Left renal pelvis (tissue), 4 donors: Measurements from ENCODE around the gene FCHO2. TPM values are rescaled to one million over a fixed set of nuclear protein-coding genes. Genes with fewer than 3 reads are reported as not detected.
"Not testable (repeated sequence)": the region's sequence is repeated elsewhere in the genome, so short reads cannot be mapped to it uniquely, and the experiment has no call there.

Source experiments
- DNase-seq, 4 donors: peaks; one replicate each; pipeline ENCODE4 v3.0.0-alpha.2; 2013; ENCODE audit warnings: low read depth in 4 of 4, low spot score in 3 of 4
- polyA plus RNA-seq, 4 donors: library from polyadenylated mRNA; unstranded; fragments of 120-200 nt; gene quantifications; one replicate each; pipeline ENCODE4 v1.2.1, GENCODE V29; 2013; ENCODE audit not compliant: insufficient read length in 4 of 4

Gene FCHO2, protein sequence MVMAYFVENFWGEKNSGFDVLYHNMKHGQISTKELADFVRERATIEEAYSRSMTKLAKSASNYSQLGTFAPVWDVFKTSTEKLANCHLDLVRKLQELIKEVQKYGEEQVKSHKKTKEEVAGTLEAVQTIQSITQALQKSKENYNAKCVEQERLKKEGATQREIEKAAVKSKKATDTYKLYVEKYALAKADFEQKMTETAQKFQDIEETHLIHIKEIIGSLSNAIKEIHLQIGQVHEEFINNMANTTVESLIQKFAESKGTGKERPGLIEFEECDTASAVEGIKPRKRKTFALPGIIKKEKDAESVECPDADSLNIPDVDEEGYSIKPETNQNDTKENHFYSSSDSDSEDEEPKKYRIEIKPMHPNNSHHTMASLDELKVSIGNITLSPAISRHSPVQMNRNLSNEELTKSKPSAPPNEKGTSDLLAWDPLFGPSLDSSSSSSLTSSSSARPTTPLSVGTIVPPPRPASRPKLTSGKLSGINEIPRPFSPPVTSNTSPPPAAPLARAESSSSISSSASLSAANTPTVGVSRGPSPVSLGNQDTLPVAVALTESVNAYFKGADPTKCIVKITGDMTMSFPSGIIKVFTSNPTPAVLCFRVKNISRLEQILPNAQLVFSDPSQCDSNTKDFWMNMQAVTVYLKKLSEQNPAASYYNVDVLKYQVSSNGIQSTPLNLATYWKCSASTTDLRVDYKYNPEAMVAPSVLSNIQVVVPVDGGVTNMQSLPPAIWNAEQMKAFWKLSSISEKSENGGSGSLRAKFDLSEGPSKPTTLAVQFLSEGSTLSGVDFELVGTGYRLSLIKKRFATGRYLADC
- 10 to 100 TPM; 27.6 to 37.3 (median 29.9) TPM for polyA plus RNA-seq

DNA sequence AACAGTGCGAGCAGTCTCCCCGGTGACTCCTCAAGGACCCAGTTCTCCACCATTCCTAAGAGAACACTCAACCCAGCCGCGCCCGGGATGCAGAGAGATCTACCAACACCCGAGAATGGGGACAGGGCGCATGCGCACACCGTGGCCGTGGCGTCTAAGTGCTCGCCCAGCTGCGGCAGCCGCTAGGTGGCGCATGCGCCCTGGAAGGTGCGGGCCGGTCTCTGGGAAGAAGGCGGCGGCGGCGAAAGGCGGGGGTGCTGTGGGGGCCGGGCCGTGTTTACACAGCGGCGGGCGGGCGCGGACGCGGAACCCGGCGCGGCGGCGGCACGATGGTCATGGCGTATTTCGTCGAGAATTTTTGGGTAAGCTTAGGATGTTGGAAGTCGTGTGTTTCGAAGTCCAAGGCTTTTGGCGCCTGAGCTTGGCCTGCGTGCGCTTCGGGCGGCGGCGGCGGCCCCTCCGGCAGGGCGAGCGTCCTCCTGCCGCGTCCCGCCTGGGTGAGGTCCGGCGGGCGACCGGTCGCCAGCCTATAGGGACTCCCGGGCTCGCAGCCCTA is at the start of gene FCHO2:
FCHO2 (plus strand) TSS at position 274 of the 556 bp plus-strand sequence; CDS start at position 330, 56 bp downstream.
- peak; percentile 92 to 94 (median 94) for DNase-seq

DNA sequence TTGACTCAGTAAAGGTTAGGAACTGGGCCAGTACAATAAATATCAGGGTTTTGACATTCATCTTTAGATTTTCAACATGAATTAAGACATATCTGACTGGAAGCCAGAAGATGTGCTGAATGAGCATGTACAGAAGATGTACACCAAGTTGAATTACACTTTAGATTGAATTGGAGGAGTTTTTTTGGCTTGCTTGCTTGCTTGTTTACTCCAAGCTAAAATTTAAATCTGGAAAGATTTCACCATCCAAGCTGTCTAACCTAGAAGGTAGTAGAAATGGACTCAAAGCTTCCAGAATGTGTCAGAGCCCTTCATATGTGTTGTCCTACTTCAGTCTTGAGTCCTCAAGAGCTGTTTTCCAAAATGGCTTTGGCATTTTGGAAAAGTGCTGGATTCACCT is 49.0 kb upstream of the FCHO2 start:
- DNase-seq, result no peak

DNA sequence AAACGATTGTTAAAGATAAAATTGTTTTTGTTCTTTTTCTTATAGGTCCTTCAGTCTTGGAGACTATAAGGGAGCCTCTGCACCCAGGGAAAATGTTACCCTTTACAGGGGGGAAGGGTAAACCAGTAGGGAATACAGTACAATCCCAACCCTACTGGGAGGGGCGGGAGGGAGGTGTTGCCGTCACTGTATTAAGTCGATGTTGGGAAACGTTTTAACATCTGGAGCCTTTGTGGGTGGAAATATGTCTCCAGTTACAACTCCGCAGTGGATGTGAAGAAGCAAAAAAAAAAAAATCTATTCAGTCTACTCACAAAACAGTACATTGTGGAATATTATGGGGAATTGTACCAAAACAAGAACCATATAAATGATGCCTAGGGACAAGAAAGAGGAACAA is 47.2 kb upstream of the FCHO2 start:
- DNase-seq, result no peak

DNA sequence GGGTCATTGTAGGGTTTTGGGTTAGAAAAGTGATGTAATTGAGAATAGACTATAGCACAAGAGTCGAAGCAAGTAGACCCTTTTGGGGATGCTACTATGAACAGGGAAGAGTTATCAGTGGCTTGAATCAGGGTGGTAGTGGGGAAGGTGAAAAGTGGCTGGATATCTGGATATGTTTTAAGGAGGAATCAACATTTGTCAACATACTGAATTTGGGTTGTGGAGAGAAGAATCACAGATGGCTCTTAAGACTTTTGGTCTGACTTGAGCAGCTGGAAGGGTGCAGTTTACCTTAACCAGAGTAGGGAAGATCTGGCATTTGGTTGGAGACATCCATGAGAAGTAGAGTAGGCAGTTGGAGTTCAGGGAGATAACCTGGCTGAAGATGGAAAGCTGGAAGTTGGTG is 38.5 kb upstream of the FCHO2 start:
- DNase-seq, result no peak

DNA sequence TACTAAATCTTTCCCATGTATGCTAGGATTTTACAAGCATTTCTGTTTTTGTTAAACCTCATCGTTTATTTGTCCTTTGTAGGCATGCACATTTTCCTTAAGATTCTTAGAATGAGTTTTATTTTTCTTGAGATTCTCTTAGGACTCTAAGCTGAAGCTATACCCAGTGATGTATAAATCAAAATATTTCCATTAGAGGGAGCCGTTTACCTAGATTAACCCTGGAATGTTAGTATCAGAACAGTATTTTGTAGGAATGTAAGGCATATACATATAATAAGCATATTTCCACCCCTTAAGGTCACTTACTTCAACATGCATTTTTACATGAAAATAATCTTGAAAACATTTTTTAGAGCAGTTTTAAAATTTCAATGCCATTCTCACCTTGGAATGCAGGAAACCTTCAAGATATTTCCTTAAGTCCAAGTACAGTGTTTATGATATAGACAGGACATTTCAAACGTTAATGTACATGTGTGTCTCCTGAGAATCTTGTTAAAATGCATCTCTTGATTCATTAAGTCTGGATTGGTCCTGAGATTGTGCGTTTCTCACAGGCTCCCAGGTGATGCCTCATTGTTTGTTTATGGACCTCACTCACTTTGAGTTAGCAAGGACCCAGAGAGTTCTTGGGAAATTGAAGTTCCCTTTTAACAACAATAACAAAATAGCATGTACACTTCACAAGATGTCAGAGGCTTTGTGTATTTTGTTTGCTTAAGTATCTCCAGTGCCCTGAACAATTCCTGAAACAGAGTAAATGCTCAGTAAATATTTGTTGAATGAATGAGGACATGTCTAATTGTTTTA is 34.9 kb upstream of the FCHO2 start:
- no peak for DNase-seq

DNA sequence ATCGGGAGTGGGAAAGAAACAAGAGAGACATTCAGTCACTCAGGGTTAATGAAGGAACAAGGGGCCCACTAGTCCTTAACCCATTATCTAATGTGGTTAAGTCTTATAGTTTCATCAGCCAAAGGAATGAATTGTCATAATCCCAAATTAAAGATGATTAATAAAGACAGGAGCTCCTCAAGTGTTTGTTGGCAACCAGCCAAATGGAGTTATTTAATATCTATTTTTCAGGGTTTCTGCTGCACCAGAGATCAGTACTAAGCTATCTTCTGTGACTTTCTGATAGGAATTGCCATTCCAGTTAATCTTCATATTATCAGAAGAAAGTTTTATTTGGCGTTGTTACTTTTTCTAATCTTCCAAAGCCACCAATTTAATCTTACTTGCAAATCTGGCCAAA is 34.0 kb upstream of the FCHO2 start:
- DNase-seq, result no peak

DNA sequence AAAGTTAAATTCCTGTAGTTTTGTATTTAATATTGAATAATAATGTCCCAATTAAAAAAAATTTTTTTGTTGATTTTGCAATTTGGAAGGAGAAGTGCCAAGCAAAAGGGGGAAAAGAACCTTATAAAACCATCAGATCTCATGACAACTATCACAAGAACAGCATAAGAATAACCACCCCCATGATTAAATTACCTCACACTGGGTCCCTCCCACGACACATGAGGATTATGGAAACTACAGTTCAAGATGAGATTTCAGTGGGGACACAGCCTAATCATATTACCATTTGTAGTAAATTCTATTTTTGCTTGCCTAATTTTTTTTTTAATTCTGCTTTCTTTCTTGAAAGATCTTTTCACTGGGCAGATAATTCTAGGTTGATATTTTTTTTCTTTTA is 33.4 kb upstream of the FCHO2 start:
- no peak for DNase-seq

DNA sequence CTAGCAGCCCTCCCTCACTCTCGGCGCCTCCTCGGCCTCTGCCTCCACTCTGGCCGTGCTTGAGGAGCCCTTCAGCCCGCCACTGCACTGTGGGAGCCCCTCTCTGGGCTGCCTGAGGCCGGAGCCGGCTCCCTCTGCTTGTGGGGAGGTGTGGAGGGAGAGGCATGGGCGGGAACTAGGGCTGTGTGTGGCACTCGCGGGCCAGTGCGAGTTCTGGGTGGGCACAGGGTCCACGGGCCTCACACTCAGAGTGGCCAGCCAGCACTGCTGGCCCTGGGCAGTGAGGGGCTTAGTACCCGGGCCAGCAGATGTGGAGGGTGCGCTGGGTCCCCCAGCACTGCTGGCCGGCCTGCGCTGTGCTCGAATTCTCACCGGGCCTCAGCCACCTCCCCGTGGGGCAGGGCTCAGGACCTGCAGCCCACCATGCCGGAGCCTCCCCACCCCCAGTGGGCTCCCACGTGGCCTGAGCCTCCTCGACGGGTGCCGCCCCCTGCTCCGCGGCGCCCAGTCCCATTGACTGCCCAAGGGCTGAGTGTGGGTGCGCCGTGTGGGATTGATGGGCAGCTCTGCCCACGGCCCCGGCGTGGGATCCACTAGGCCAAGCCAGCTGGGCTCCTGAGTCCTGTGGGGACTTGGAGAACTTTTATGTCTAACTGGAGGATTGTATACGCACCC is 30.4 kb upstream of the FCHO2 start:
- no peak for DNase-seq

DNA sequence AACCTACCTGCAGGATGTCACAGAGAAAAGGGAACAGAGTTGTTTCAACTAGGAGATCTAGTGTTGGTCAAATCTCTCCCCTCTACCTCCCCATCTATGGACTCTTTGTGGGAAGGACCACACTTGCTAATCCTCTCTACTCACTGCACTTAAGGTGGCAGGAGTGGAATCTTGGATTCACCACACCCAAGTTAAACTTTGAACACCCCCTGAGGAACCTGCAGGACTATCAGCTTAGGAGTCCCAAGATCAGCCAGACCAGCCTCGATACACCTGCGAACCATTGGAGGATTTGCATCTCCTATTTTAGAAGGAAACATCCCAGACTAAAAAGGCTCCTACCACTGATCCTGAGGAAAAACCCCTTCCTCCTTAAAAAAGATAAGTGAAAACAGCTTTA is 23.2 kb upstream of the FCHO2 start:
- DNase-seq, result not testable (repeated sequence)

DNA sequence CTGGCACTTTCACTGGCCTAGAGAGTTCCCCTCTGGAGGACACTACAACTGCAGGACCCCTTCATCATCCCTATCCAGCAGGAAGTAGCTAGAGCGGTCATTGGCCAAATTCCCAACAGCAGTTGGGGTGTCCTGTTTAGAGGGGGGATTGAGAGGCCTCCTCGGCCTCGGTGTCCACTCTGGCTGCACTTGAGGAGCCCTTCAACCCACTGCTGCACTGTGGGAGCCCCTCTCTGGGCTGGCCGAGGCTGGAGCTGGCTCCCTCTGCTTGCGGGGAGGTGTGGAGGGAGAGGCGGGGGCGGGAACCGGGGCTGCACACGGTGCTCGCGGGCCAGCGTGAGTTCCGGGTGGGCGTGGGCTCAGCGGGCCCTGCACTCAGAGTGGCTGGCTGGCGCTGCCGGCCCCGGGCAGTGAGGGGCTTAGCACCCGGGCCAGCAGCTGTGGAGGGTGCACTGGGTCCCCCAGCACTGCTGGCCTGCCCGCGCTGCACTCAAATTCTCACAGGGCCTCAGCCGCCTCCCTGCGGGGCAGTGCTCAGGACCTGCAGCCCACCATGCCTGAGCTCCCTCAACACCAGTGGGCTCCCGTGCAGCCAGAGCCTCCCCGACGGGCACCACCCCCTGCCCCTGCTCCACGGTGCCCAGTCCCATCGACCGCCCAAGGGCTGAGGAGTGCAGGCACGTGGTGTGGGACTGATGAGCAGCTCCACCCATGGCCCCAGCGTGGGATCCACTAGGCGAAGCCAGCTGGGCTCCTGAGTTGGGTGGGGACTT is 20.7 kb upstream of the FCHO2 start:
- not testable (repeated sequence) for DNase-seq

DNA sequence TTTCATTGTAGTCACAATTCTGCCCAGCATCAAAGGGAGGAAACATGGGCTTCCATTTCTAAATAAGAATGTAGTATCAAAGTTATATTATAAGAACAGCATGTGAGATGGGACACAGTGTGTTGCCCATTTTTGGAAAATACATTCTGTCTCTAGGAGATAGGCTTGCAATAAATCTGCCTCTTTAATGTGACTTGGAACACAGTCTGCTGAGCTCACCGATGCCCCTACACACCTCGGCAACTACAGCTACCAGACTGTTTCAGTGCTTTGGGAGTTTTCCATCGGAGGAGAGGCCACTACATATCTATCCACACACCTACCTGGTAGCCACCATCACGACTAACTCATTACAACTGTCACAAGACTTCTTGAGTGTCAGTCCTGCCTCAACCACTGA is 18.9 kb upstream of the FCHO2 start:
- no peak for DNase-seq

DNA sequence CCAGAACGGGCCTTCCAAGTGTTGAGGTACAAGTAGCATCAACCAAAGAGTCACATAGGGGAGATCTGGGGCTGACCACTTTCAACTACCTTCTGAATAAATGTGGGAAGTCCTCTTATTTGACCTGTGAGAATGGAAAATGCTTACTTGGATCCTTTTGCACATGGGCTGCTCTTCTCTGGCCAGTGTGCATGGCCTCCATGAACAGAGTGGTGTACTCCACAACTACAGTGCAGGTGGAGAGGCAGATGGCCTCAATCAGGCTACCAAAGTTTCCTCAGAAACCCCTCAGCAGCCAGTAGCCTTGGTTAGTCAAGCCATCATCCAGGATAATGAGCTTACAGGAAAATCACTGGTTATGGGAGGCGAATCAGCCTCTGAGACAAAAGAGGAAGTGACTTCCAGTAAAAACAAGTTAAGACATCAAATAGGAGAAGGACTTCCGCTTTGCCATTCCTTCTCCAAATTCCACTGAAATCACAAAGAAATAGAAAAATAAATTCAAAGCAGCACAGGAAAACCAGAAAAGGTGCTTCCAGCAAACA is 18.3 kb upstream of the FCHO2 start:
- no peak for DNase-seq

DNA sequence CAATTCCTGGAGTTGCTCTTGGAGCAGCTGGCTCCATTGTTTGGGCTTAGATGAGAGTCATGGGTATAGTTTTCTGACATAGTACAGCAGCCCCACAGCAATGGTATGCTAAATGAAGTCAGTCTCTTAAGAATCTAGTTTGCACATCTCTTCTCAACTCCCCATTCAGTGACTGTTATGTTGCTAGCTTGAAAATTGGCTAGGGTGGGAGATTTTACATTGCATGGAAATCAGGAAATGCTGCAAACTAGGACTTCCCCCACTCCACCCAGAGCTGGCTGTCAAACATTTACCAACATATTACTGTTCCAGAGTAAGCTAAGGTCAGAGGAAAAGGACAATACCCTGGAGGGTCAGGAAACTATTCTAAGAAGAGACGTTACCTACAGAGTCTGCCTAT is 17.6 kb upstream of the FCHO2 start:
- no peak for DNase-seq

DNA sequence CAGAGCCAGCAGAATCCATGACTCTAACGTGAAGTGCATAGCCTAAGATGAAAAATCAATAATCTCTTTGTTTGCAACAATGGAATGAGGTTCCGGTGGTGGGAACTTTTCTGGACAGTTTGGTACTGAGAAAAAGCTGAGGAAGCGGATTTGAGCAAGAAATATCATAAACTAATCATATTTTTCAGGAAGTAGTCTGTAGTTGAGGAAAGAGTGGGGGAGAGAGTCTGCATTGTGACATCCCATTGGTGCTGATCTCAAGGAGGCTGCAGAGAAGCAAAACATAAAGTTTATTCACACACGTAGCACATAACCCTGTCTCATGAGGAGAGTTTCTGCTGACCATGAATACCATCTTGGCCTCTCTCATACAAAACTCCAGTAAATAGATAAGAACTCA is 15.8 kb upstream of the FCHO2 start:
- no peak for DNase-seq

DNA sequence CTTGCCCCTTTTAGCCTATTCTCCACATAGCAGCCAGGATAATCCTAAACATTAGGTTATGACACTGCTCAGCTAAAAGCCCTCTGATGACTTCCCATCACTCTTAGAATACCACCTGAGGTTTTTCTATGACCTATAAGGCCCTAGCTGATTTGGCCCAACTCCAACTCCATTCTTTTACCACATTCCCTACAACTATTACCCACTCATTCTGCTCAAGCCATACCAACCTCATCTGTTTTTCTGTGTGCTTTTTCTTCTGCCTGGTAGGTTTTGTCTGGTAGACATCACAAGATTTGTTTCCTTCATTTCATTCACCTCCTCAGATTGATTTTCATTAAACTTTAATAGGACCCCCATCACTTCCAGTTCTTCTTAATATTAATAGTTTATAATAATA is 12.5 kb upstream of the FCHO2 start:
- DNase-seq, result no peak

DNA sequence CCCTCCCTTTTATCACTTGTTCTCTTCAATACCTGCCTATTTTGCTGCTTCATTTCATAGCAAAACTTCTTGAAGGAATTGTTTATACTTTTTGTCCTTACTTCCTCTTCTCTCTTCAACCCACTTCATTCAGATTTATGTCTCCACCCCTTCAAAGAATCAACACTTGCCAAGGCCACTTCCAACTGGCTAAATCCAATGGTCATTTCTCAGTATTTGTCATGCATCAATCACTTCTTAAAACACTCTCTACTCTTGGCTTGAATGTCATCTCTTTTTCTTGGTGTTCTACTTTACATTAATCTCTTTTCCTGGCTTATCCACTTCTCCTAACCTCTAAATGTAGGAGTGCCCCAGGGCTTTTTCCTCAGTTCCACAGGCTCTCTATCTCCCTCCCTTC is 8.3 kb upstream of the FCHO2 start:
- no peak for DNase-seq

DNA sequence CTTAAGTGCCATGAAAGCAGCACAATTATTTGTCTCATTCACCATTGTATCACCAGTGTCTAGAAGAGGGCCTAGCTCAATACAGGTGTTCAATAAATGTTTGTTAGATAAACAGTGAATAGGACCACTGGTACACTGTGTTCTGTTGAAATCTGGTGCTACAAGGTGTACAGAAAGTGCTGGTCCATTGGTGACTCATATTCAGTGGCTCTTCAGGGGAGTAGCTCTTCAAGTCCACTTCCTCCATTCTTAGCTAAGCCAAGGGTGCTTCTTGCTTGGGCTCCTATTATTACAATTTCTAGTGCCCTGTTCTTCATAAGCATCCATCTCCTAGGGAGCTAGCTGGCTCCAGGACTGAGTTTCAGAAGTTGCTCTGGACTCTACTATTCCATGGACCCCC is 6.4 kb upstream of the FCHO2 start:
- DNase-seq, result no peak

DNA sequence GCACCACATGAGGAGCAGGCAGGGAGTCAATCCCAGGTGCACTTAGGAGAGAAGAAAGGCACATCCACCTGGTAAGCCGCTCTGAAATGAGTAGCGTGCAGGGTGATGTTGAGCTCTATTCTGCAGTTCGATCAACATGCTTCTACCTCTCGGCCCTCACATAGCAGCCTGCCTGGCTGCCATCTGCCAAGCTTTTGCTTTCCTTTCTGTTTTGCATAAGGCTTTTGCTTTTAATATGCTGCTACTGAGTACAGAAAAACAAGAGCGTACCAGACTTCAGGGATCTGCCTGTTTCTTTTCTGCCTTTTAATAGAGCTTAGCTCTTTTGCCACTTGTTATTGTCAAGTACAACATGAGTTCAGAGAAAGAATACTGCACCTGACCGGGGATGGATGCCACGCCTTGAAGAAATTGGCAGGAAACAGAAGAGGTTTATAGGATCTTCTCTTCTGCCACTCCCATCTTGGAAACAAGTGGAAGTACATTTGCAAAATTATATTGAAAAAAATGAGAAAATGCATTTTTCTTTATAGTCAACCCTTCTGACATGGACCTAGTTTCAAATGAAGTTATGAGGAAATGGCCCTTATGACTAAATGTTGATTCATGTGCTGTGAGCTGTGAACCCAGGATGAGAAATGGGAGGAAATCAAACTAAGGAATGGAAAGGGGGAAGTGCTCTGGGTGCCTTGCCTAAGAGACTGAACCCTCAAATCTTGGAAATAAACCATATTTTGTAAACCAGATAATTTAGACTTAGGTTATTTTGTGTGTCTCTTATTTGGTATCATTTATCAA is 4.0 kb upstream of the FCHO2 start:
- no peak for DNase-seq
